ENCODE results near the gene RPS6KB2.

- TF ChIP-seq CTCF (IDR thresholded peaks at IDR 0.05) (no peak), POLR2A (IDR thresholded peaks at IDR 0.05) (no peak)
Measured at GRCh38 chr11:67407688-67408163, 20.6 kb upstream of the RPS6KB2 start.

Measured in prostate gland (tissue), 2 donors.